Retina (tissue), 1 donor: Measurements from ENCODE around the gene KSR2.

Experiments
- DNase-seq: peaks from one replicate; pipeline ENCODE4 v3.0.0-alpha.2; 2016

The KSR2 gene

DNA sequence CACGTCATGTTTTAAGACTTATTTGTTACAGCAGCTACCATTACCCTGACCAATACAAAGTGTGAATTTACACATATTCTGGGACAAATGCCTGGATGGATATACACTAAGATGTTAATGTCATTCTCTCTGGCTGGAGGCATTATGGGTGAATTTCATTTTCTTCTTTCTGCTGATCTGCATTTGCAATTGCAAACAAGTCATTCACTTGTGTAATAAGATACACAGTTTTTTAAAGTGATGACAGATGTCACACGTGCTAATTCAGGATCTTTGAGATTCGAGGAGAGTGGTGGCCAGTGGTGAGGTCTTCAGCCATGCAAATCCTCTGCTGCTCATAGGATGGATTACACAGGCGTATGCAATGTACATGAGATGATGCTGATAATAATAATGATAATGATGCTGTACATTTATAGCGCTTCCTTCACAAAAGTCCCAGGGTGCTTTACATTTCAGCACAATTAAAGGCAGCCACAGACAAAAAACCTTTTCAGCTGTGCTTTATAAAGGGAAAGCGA is 451.5 kb downstream of the KSR2 start:
- DNase-seq, result no peak

DNA sequence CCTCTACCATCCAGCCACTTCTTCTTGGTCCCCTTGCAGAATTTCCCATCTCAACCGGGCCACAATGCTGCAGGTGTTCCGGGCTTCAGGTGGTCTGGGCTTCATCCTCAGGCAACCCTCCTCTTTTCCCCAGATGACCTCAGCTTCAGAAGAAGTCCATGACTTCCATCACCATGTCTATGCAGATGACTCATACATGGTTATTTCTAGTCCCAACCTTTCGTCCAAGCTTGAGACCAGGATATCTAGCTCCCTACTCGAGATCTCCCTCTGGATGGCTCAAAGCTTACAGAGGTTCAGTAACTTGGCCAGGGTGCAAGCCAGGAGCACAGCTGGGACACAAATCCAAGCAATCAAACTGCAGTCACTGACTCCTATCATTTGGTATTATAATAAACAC is 452.8 kb downstream of the KSR2 start:
- DNase-seq, result no peak

DNA sequence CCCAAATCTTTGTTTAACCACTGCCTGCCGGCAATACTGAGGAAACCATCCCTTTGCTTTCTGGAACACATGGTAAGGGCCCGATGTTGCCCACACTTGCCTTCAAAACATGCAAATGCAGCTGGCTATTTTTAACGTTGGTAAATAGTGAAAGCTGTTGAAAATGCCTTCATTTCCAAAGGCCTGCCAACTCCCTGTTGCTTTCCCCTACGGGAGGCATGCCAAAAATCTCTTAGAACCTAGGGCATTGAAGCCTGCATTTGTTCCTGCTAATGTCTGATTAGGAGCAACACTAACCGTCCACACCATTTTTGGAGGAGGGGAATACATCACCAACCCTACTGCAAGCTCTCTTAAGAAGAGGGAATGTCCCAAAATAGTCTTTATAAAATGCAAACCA is 454.8 kb downstream of the KSR2 start:
- DNase-seq, result no peak

- no peak for DNase-seq
These were observed 455.4 kb downstream of the KSR2 start for GRCh38 chr12:117513353-117513752.

DNA sequence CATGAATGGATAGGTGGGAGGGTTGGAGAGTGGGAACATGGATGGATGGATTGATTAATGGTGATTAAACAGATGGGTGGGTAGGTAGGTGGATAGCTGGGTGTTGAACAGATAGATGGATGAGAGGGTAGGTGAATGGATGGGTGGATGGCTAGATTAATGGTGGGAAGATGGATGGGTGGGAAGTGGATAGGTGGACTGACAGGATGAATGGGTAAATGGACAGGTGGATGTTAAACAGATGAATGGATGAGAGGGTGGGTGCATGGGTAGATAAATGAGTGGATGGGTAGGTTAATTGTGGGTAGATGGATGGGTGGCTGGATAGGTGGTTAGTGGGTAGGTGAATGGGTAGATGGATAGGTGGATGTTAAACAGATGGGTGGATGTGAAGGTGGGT is 460.3 kb downstream of the KSR2 start:
- no peak for DNase-seq

- no peak for DNase-seq
These were observed 461.2 kb downstream of the KSR2 start for GRCh38 chr12:117507548-117507947.

DNA sequence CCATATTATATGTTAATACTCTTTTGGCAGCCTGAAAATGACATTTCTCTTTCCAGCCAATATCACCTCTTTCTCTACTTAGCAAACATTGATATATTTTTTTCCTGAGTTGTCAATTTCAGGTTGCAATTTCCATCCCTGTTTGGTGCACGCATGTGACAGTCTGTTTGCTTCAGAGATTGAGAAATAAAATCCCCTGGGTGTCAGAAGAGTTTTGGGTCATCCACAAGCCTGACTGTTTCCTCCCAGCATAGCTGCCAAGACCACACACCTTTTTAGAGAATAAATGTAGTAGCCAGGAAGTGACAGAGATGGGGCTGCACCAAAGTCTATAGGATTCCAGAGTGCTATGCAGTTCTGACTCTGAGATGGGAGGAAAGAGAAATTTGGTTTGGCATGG is 462.5 kb downstream of the KSR2 start:
- no peak for DNase-seq

DNA sequence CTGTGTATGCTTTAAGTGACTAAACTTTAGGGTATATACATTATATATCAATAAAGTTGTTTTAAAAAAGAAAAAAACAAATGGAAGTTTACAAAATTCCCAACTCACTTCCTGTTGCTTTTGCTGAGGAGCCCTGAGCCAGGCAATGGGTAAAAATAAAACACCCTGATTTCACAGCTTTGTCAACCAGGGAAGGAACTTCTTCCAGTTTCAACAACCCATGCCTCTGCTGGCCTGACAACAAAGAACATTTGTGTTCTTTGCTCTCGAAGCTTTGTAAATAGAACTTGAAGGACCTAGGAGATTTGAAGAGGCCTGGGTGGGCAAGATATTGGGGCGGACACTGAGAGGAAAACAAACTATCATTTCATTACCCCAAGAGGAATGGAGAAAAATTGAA is 466.2 kb downstream of the KSR2 start:
- no peak for DNase-seq

DNA sequence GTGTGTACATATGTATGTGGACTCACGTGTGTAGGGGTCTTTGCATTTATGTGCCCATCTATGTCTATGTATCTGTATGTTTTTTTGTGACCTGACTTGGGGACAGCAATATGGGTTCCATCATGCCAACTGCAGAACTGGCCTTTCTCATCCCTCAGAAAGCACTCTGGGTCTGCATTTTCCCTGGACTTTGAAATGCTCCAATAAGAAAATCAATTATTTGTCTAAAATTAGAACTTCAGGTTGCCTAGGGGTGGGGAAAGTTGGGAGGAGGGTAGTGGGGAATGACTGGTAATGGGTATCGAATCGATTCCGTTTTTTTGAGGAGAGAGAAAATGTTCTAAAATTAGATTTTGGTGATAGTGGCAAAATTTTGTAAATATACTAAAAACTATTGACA is 466.6 kb downstream of the KSR2 start:
- DNase-seq, result no peak

DNA sequence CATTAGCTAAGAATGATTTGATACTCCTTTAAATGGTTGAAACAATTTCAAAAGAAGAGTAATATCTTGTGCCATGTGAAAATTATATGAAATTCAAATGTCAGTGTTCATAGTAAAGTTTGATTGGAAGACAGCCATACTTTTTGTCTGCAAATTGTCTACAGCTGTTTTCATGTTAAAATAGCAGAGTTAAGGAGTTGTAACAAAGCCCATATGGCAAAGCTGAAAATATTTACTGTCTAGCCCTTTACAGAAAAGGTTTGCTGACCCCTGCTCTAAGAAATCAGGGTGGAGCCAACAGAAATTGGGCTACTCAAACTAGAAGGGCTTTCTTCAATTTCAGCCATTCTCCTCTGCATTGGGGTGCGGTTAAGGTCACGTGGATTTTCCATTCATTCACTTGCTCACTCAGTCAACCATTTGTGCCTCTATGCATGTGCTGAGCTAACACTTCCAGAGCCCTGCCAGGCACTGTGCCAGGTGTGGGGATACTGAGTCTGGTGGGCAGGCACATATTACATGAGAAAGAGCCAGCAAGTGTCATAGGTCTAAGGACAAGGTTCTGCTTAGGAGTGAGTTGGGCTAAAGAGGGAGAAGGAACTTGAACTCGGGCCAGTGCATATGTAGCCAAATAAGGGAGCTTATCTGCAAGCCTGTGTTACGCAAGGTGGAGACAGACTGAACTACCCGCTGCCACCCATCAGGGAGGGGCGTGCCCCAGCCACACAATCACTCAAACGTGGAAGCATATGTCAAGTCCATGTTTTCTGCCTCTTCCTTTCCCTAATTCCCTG is 467.5 kb downstream of the KSR2 start:
- no peak for DNase-seq

- DNase-seq, result no peak
These were observed 468.9 kb downstream of the KSR2 start for GRCh38 chr12:117499759-117500485.

DNA sequence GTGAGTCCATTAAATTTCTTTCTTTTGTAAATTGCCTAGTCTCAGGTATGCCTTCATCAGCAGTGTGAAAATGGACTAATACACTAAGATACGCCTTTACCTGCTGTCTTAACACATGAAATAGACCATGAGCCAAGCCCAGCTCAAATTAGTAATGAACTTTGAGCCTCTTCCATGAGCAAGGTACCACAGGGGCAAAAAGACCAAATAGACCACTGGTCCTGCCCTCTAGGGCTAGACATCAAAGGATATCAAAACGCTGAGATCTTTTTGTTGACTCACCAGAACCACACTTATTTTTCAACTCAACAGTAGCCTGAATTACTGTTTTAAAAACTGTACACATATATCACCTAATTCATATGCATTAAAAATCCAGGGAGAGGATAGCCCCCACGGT is 469.9 kb downstream of the KSR2 start:
- no peak for DNase-seq

DNA sequence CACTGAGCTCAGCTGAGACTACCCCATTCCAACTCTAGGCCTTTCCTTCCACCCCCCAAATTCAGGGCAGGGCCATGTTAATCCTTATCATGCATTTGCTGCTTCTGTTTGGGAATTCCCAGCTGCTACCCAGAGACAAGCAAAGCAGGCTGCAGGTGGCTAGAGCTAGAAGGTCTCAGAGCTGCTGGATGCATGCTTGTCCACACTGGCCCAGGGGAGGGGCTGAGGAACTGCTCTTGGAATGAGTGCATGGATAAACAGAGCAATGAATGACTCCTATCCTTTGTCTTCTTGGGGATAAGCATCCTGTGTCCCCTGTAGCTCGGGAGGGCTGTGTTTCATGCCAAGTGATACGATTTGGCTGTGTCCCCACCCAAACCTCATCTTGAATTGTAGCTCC is 470.5 kb downstream of the KSR2 start:
- no peak for DNase-seq

DNA sequence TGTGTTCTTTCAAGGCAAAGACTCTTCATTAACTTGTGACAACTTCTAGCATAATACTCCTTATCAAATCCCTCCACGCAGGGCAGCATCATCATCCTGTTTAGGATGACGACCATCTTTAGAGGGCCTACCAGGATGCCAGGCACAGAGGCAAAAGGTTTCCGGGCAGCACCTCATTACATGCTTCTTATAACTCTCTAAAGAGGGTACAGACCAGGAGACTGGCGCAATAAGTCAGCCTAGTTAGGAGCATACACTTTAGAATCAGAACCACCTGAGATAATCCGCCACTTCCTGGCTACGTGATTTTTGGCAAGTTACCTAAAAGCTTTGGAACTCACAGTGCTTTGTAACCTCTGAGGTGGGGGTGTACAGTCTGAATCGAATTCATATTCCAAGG is 471.4 kb downstream of the KSR2 start:
- DNase-seq, result no peak

GRCh38 chr12:117494833-117495655 is 473.7 kb downstream of the KSR2 start:
- no peak for DNase-seq

DNA sequence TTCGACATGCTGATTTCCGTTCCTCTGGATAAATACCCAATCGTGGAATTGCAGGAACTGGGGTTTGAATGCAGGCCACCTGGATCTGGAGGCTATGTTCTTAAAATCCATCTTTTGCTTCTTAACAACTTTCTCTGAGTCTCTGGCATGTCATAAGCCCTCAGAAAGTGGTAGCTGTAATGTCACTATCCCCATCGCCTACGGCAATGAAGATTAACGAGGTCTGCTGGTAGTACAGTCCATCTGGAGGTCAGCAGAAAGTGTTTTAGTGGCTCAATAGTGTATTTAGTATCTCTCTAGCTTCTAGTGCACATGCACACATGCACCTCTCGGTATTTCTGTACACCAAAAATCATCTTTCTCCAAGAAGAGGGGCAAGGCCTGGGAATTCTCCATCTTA is 477.1 kb downstream of the KSR2 start:
- no peak for DNase-seq

- DNase-seq, result no peak
These were observed 478.7 kb downstream of the KSR2 start for GRCh38 chr12:117490130-117490529.

DNA sequence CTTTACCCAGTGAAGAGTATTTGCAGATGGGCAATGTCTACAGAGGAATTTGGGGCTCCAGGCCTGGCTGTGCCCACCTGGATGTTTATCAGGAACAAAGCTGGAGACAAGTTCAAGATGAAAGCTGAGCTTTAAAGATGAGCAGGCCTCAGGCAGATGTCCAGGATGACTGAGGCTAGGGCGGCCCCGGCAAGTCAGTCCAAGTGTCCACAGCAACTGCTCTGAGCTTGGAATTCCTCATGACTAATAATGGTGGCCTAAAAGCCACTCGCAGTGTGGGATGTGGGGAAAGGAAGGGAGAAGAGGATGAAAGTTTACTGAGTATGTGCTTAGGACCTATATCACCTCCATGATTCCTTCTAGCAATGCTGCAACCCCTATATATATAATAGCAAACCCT is 479.1 kb downstream of the KSR2 start:
- no peak for DNase-seq

DNA sequence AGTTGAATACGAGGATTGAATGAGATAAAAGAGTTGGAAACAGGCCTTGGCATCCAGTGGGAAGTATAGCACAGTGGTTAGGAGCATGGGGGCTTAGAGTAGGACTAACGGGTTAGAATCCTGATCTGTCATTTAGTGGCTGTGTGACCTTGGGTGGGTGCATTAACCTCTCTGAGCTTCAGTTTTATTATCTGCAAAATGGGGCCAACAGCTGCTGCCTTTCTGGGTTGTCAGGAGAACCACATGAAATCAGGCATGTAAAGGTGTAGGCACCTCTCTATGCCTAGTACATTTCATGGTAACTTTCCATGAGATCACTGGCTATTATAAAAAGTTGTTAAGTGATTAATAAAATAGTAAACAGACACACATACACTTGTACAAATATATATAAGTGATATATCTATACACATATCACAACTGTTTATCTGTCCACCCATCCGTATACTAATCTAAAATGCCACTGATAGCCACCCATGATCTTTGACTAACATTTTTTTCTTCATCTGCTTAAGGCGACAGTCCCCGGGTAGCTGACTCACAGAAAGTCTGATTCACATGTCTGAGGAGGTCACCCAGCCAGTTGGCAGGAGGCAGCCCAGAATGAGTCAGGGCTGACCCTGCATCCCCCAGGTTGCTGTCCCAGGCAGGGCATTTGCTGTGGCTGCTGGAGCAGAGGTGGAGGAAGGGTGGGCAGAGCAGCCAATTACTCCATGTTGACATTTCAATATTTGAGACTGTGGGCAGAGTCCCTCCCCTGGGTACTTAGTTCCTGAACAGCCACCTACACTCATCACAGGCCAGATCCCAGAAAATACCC is 481.7 kb downstream of the KSR2 start:
- no peak for DNase-seq

DNA sequence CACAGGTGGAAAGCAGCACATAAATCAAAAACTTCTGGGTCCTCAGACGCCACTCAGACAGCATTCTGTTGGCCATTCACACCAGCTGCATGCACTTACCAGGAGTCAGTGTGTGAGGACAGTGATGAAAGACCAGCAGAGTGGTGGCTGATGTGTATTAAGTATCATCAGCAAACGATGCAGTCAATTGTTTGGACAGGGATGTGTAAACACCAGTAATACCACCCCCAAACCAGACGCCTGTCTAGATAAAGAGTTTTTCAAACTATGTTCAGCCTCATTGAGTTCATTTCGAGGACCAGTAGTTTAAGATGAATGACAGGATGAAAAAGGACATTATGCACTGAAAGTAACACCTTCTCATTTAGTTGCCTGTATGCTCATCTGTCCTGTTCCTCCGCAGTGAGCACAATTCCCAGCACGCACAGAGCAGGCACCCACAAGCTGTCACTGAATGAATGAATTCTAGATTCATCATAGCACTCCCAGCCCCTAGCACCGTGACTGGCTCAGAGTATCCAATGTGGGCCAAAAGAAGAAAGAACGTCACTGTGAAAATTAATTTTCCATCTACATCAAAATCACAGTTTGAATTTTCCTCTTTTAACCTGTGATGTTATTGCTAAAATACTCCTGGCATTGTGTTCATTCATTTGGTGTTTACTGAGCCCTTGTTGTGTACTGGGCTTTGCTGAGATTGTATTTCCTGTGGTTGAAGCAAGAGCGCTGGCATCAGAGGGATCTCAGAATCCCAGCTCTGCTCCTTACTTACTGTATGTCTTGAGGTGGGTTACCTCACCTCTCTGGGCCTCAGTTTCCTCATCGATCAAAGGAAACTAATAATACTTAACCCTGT is 482.6 kb downstream of the KSR2 start:
- DNase-seq, result no peak

DNA sequence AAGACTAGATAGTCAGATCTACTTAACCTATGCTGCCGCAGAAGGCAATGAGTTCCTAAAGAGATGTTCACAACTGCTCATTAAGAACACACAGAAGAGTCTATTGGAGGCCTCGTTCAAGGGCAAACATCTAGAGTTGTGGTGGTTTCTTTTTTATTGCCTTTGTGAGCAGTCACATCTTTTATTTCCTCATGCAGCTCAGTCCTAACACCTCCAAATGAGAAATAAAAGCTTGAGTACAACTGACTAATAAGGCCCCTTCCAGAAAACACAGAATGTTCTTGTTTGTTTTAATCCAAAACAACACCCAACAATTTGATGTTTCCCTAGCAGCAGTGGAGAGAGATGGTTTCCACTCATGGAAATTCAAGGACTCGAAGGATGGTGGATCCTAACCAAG is 483.9 kb downstream of the KSR2 start:
- peak; percentile 63 for DNase-seq

GRCh38 chr12:117483501-117483900 is 485.3 kb downstream of the KSR2 start:
- DNase-seq, result no peak
